ENCODE data around the gene UBE2M.
A peak's percentile ranks its signal among the peaks of the same experiment; 100 is the strongest.
"Not testable (repeated sequence)": the region's sequence is repeated elsewhere in the genome, so short reads cannot be mapped to it uniquely, and the experiment has no call there.

UBE2M gene

GRCh38 chr19:58542641-58543372 is 15.6 kb downstream of the UBE2M start:
- not testable (repeated sequence) for DNase-seq (ENCODE audit: extremely low read depth in 1 of 2, low read depth in 1 of 2)

GRCh38 chr19:58539169-58539559 is 19.2 kb downstream of the UBE2M start:
- not testable (repeated sequence) for DNase-seq (ENCODE audit: extremely low read depth in 1 of 2, low read depth in 1 of 2)

- no peak for DNase-seq (ENCODE audit: extremely low read depth in 1 of 2, low read depth in 1 of 2)
Observed at GRCh38 chr19:58538257-58539168, 19.9 kb downstream of the UBE2M start.

- DNase-seq (ENCODE audit: extremely low read depth in 1 of 2, low read depth in 1 of 2): no peak
Observed at GRCh38 chr19:58536852-58537798, 21.3 kb downstream of the UBE2M start.

GRCh38 chr19:58535857-58536256 is 22.6 kb downstream of the UBE2M start:
- no peak for DNase-seq (ENCODE audit: extremely low read depth in 1 of 2, low read depth in 1 of 2)

- no peak for DNase-seq (ENCODE audit: extremely low read depth in 1 of 2, low read depth in 1 of 2)
Observed at GRCh38 chr19:58531034-58531840, 27.2 kb downstream of the UBE2M start.

GRCh38 chr19:58529405-58529804 is 29.0 kb downstream of the UBE2M start:
- DNase-seq (ENCODE audit: extremely low read depth in 1 of 2, low read depth in 1 of 2): no peak

- DNase-seq (ENCODE audit: extremely low read depth in 1 of 2, low read depth in 1 of 2): no peak
Observed at GRCh38 chr19:58522709-58523108, 35.7 kb downstream of the UBE2M start.

GRCh38 chr19:58521651-58522050 is 36.8 kb downstream of the UBE2M start:
- no peak for DNase-seq (ENCODE audit: extremely low read depth in 1 of 2, low read depth in 1 of 2)

GRCh38 chr19:58520257-58520599 is 38.2 kb downstream of the UBE2M start:
- DNase-seq (ENCODE audit: extremely low read depth in 1 of 2, low read depth in 1 of 2): no peak

GRCh38 chr19:58519355-58520256 is 38.8 kb downstream of the UBE2M start, which contains the start of gene ZBTB45:
Gene ZBTB45 (minus strand): TSS chr19:58519810. CDS start chr19:58517673, 2,137 bp downstream.
- peak; percentile 87 to 89 for DNase-seq (ENCODE audit: extremely low read depth in 1 of 2, low read depth in 1 of 2)

GRCh38 chr19:58519087-58519354 is 39.4 kb downstream of the UBE2M start:
- no peak for DNase-seq (ENCODE audit: extremely low read depth in 1 of 2, low read depth in 1 of 2)

GRCh38 chr19:58518256-58519086 is 39.9 kb downstream of the UBE2M start:
- DNase-seq (ENCODE audit: extremely low read depth in 1 of 2, low read depth in 1 of 2): no peak

- no peak for DNase-seq (ENCODE audit: extremely low read depth in 1 of 2, low read depth in 1 of 2)
Observed at GRCh38 chr19:58516964-58517833, 41.2 kb downstream of the UBE2M start.

- DNase-seq (ENCODE audit: extremely low read depth in 1 of 2, low read depth in 1 of 2): no peak
Observed at GRCh38 chr19:58516246-58516836, 42.1 kb downstream of the UBE2M start.

- no peak for DNase-seq (ENCODE audit: extremely low read depth in 1 of 2, low read depth in 1 of 2)
Observed at GRCh38 chr19:58515259-58515658, 43.2 kb downstream of the UBE2M start.

GRCh38 chr19:58514564-58515022 is 43.8 kb downstream of the UBE2M start:
- no peak for DNase-seq (ENCODE audit: extremely low read depth in 1 of 2, low read depth in 1 of 2)
